Measurements from ENCODE around the gene PRSS36.

DNA sequence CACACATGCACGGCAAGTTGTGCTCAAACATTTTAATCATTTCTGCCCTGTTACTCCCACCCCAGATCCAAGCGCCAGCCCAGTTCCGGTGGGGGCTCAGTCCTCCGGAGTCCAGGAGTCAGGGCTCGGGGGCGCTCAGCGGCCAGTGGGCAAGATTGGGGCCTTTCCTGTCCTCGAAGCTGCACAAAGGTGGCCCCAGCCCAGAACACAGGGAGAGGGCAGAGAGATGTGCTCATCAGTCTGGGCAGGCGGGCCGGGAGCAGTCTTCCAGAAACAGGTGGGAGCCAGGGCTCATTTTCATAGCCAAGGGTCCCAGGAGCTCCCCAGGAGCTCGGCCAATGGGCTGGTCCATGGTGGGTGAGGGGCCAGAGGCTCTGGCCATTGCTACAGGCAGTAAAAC is 18.4 kb downstream of the PRSS36 start:
- TF ChIP-seq CTCF (IDR thresholded peaks at IDR 0.05; ENCODE audit: low read depth, low read length, poor library complexity, severe bottlenecking) (no peak), EZH2phosphoT487 (IDR thresholded peaks at IDR 0.05; ENCODE audit: borderline replicate concordance, low read length) (no peak)
